MCF 10A (cell line): Measurements from ENCODE around the gene NHSL2. TPM values are rescaled to one million over a fixed set of nuclear protein-coding genes. Genes with fewer than 3 reads are reported as not detected.

Experiments
- BruUV-seq: library from RNA; stranded (reverse); fragments of 400-500 nt; replicated peaks from 2 replicates; lab custom pipeline; 2021; lab: Mats Ljungman, UMichigan
- CTCF ChIA-PET: fragments of 300-600 bp; sonication (Branson Sonifier 250); formaldehyde crosslinking; extraction: SDS; loops from one replicate; lab custom pipeline; 2021; ENCODE audit warnings: antibody characterized with exemption, inconsistent platforms; lab: Yijun Ruan, JAX
- POLR2A ChIA-PET: fragments of 300-600, 350-650 bp; sonication (Branson Sonifier 250); formaldehyde crosslinking; extraction: SDS; loops from one replicate; lab custom pipeline; 2020; ENCODE audit warnings: antibody characterized with exemption, inconsistent platforms; lab: Yijun Ruan, JAX
- DNase-seq: peaks from one replicate; pipeline ENCODE4 v3.0.0-alpha.2; 2018; ENCODE audit not compliant: unreplicated experiment
- H3K27ac Mint-ChIP-seq: one replicate; pipeline ENCODE4 v1.8.0; 2022; ENCODE audit warnings: mild to moderate bottlenecking, low read depth, mixed read lengths; ENCODE audit not compliant: unreplicated experiment
- H3K27me3 Mint-ChIP-seq: one replicate; pipeline ENCODE4 v1.8.0; 2022; ENCODE audit warnings: mixed read lengths; ENCODE audit not compliant: insufficient read depth, unreplicated experiment
- H3K36me3 Mint-ChIP-seq: one replicate; pipeline ENCODE4 v1.8.0; 2022; ENCODE audit warnings: mild to moderate bottlenecking, moderate library complexity, mixed read lengths; ENCODE audit not compliant: insufficient read depth, unreplicated experiment
- H3K4me1 Mint-ChIP-seq: one replicate; pipeline ENCODE4 v1.8.0; 2022; ENCODE audit warnings: mixed read lengths; ENCODE audit not compliant: insufficient read depth, unreplicated experiment
- H3K4me3 Mint-ChIP-seq: one replicate; pipeline ENCODE4 v1.8.0; 2022; ENCODE audit warnings: mild to moderate bottlenecking, moderate library complexity, mixed read lengths; ENCODE audit not compliant: unreplicated experiment
- H3K9me3 Mint-ChIP-seq: one replicate; pipeline ENCODE4 v1.8.0; 2022; ENCODE audit warnings: mixed read lengths; ENCODE audit not compliant: unreplicated experiment
- CTCF ChIP-seq: fragments of 200-600 bp; IDR thresholded peaks from one replicate; pipeline ENCODE4 v1.8.0; 2022; ENCODE audit warnings: antibody characterized with exemption, mild to moderate bottlenecking; ENCODE audit not compliant: unreplicated experiment
- intact Hi-C: fragments of 100-400 bp; cut with micrococcal nuclease; formaldehyde crosslinking; loops from 2 replicates; pipeline ENCODE4 v1.14.1; 2022
- total RNA-seq: library from RNA; stranded (reverse); gene quantifications from 2 replicates; pipeline ENCODE4 v1.2.3, GENCODE V29; 2022

NHSL2 gene
- total RNA-seq, 1 experiment from 2014 or later, result not detected

- no peaks in the 10 kb centered on the region for H3K36me3 Mint-ChIP-seq
- no peak for TF ChIP-seq CTCF
- POLR2A ChIA-PET, result no interaction called here
- peaks cover 100% of the 10 kb centered on the region for H3K27me3 Mint-ChIP-seq
- no TSS peak for BruUV-seq
- CTCF ChIA-PET, result no interaction called here
- no peak overlapping the region for H3K4me3 Mint-ChIP-seq
- H3K9me3 Mint-ChIP-seq, result no peaks in the 10 kb centered on the region
- intact Hi-C loops, result no loop called here
- H3K4me1 Mint-ChIP-seq, result peaks cover 4% of the 10 kb centered on the region
- DNase-seq, result no peak
- H3K27ac Mint-ChIP-seq, result no peak overlapping the region
These were observed 84.0 kb downstream of the NHSL2 start for GRCh38 chrX:71994601-71995000.

- Mint-ChIP-seq H3K27me3 (peaks cover 96% of the 10 kb centered on the region), H3K27ac (no peak overlapping the region), H3K4me1 (no peaks in the 10 kb centered on the region), H3K36me3 (no peaks in the 10 kb centered on the region), H3K9me3 (no peaks in the 10 kb centered on the region), H3K4me3 (no peak overlapping the region)
- no TSS peak for BruUV-seq
- POLR2A ChIA-PET, result no interaction called here
- intact Hi-C loops, result no loop called here
- DNase-seq, result no peak
- no peak for TF ChIP-seq CTCF
- CTCF ChIA-PET, result no interaction called here
These were observed 84.5 kb downstream of the NHSL2 start for GRCh38 chrX:71995122-71995521.

- Mint-ChIP-seq H3K4me1 (no peaks in the 10 kb centered on the region), H3K36me3 (no peaks in the 10 kb centered on the region), H3K4me3 (no peak overlapping the region), H3K9me3 (no peaks in the 10 kb centered on the region), H3K27ac (no peak overlapping the region), H3K27me3 (peaks cover 96% of the 10 kb centered on the region)
- CTCF ChIA-PET, result interaction anchor here (4.2 kb wide), 1 partner anchor 130 kb away, joined by 49 read pairs; no protein-coding TSS in a partner anchor
- intact Hi-C loops, result no loop called here
- BruUV-seq, result no TSS peak
- TF ChIP-seq CTCF, result no peak
- DNase-seq, result no peak
- POLR2A ChIA-PET, result no interaction called here
These were observed 85.5 kb downstream of the NHSL2 start for GRCh38 chrX:71996136-71996535.

- H3K4me3 Mint-ChIP-seq, result no peak overlapping the region
- BruUV-seq, result no TSS peak
- ChIA-PET POLR2A (no interaction called here), CTCF (interaction anchor here (3.3 to 4.2 kb wide), 3 partner anchors 10 to 130 kb away, joined by 17 to 50 read pairs (median 49); no protein-coding TSS in a partner anchor)
- H3K36me3 Mint-ChIP-seq, result no peaks in the 10 kb centered on the region
- no peaks in the 10 kb centered on the region for H3K9me3 Mint-ChIP-seq
- peaks cover 96% of the 10 kb centered on the region for H3K27me3 Mint-ChIP-seq
- H3K4me1 Mint-ChIP-seq, result no peaks in the 10 kb centered on the region
- TF ChIP-seq CTCF, result no peak
- intact Hi-C loops, result no loop called here
- H3K27ac Mint-ChIP-seq, result no peak overlapping the region
- no peak for DNase-seq
These were observed 86.2 kb downstream of the NHSL2 start for GRCh38 chrX:71996826-71997225.
